Bronchial epithelial cell (primary cell): ENCODE results near the gene XCR1. TPM values are rescaled to one million over a fixed set of nuclear protein-coding genes. Genes with fewer than 3 reads are reported as not detected.

ENCODE experiments used
- DNase-seq: peaks from one replicate; pipeline ENCODE4 v3.0.0-alpha.2; 2010; ENCODE audit warnings: low read depth
- FAIRE-seq: peaks from 2 replicates; lab custom pipeline; 2011; peaks lifted over from hg19 to GRCh38; lab: Jason Lieb, UNC
- H3K27me3 ChIP-seq: 2 replicates; pipeline ENCODE4 v1.5.1; 2011; ENCODE audit warnings: low read length; ENCODE audit not compliant: control insufficient read depth, insufficient read depth
- H3K36me3 ChIP-seq: 2 replicates; pipeline ENCODE4 v1.5.1; 2011; ENCODE audit warnings: low read length; ENCODE audit not compliant: control insufficient read depth, insufficient read depth
- H3K4me3 ChIP-seq: 2 replicates; pipeline ENCODE4 v1.5.1; 2011; ENCODE audit warnings: mild to moderate bottlenecking, low read depth, low read length, control low read depth
- CTCF ChIP-seq: IDR thresholded peaks from 2 replicates; pipeline ENCODE4 v1.5.1; 2011; ENCODE audit warnings: mild to moderate bottlenecking, moderate library complexity, low read length, control low read depth, inconsistent platforms; ENCODE audit not compliant: insufficient read depth, severe bottlenecking
- total RNA-seq: library from RNA; depleted of rRNA; stranded (reverse); fragments of >200 nt; gene quantifications from 2 replicates; pipeline ENCODE4 v1.2.1, GENCODE V29; 2014

The XCR1 gene
- under 0.01 TPM in 1 of 2 replicates, not detected in the other for total RNA-seq

DNA sequence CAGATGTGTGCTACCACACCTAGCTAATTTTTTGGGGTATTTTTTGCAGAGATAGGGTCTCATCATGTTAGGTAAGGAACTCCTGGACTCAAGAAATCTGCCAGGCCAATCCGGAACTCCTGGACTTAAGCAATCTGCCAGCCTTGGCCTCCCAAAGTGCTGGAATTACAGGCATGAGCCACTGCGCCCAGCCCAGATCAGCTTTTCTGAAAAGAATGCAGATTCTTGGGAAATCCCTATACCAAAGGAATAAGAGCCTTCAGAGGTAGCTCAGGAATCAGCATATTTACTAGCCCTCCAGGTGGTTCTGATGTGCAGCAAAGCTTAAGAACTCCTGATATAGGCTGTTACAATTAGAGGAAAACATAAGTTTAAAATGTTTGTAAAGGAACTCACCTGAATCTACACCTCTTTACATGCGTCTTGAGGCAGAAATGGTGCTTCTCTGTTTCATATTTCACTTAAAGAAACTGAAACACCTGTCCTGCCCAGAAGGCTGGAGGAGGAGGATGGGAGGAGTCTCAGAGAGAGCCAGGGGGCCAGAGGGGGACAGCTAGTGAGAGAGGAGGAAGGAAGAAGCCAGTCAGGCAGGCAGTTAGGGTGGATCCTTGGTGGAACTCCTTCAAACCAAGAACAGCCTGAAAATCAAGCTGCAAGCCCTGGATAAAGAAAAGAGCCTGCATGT lies at the start of gene XCR1:
Gene XCR1, minus strand, starts transcription at position 463 of the 685 bp plus-strand sequence. CDS start 5,536 bp downstream, outside the sequence.
- Histone ChIP-seq H3K27me3 (no peaks in the 10 kb centered on the region), H3K4me3 (no peak within 1 kb of the TSS), H3K36me3 (no peaks in the 10 kb centered on the region)
- no peak for TF ChIP-seq CTCF
- no peak for DNase-seq
- no peak for FAIRE-seq

- DNase-seq: peak; percentile 14
- TF ChIP-seq CTCF: no peak
- H3K4me3 ChIP-seq: no peak overlapping the region
- no peak for FAIRE-seq
- no peaks in the 10 kb centered on the region for H3K27me3 ChIP-seq
- no peaks in the 10 kb centered on the region for H3K36me3 ChIP-seq
These were observed 49.3 kb upstream of the XCR1 start for GRCh38 chr3:46076606-46077005.

DNA sequence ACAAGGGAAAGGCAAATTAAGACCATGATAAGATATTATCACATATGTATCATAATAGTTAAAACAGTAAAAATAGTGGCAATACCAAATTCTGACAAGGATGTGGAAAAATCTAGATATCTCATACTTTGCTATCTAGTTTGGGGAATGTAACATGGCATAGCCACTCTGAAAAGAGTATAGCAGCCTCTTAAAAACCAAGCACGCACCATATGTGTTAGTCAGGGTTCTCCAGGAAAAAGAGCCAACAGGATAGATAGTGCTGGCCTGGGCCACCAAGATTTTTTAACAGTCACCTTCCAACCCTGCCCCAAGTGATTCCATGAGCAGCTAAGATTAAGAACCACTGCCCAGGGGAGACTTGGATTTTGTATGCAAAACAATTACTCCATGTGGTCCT lies 48.5 kb upstream of the XCR1 start:
- Histone ChIP-seq H3K4me3 (no peak overlapping the region), H3K27me3 (no peaks in the 10 kb centered on the region), H3K36me3 (no peaks in the 10 kb centered on the region)
- FAIRE-seq: no peak
- no peak for DNase-seq
- TF ChIP-seq CTCF: no peak

DNA sequence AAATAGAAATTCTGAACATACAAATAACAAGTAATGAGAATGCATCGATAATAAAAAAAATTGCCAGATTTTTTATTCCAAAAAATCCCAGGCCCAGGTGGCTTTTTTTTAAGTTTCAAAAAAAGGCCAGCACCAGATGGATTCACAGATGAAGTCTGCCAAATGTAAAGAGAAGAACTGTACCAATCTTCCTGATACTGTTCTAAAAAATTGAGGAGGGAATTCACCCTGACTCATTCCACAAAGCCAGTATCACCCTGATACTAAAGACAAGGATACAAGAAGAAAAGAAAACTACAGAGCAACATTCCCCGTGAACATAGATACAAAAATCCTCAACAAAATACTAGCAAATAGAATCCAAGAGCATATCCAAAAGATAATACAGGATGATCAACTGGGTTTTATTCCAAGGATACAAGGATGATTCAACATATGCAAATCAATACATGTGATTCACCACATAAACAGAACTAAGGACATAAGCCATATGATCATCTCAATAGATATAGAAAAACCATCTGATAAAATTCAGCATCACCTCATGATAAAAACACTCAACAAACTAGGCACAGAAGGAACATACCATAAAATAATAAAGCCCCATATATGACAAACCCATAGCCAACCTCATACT lies 44.1 kb upstream of the XCR1 start:
- Histone ChIP-seq H3K27me3 (peaks cover 2% of the 10 kb centered on the region), H3K36me3 (no peaks in the 10 kb centered on the region), H3K4me3 (no peak overlapping the region)
- DNase-seq: no peak
- no peak for FAIRE-seq
- TF ChIP-seq CTCF: no peak

DNA sequence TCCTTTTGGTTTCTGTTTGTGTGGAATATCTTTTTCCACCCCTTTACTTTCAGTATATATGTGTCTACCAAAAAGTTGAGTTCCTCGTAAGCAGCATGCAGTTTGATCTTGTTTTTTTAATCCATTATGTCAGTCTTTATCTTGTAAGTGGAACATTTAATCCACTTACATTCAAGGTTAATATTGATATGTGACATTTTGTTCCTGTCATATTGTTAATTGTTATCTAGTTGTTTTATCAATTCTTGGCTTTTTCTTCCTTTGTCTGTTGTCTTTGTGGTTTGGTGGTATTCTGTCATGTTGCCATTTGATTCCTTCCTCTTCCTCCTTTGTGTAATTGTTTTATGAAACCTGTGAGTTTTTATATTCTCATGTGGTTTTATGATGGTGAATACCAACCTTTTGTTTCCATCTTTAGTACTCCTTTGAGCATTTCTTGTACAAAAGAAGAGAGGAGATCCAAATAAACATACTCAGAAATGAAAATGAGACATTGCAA lies 43.4 kb upstream of the XCR1 start:
- Histone ChIP-seq H3K27me3 (peaks cover 4% of the 10 kb centered on the region), H3K36me3 (no peaks in the 10 kb centered on the region), H3K4me3 (no peak overlapping the region)
- FAIRE-seq (no peak), DNase-seq (no peak)
- no peak for TF ChIP-seq CTCF

- TF ChIP-seq CTCF: no peak
- FAIRE-seq (no peak), DNase-seq (no peak)
- H3K27me3 ChIP-seq: peaks cover 6% of the 10 kb centered on the region
- no peaks in the 10 kb centered on the region for H3K36me3 ChIP-seq
- no peak overlapping the region for H3K4me3 ChIP-seq
These were observed 41.2 kb upstream of the XCR1 start for GRCh38 chr3:46068501-46068900.
